Measurements from ENCODE around the gene LRIT1. TPM values are rescaled to one million over a fixed set of nuclear protein-coding genes. Genes with fewer than 3 reads are reported as not detected.

The LRIT1 gene
- total RNA-seq, 3 donors from 2014 or later, result not detected

- Histone ChIP-seq H3K9me3 (no peaks in the 10 kb centered on the region), H3K4me1 (ENCODE audit: low read depth) (no peaks in the 10 kb centered on the region), H3K36me3 (ENCODE audit: low read depth) (no peaks in the 10 kb centered on the region), H3K4me3 (no peak overlapping the region)
- DNase-seq (no peak), ATAC-seq (no peak)
- TF ChIP-seq CTCF (IDR thresholded peaks at IDR 0.05), result no peak
- intact Hi-C loops (cut with DNase I, micrococcal nuclease), result no loop called here
Observed at GRCh38 chr10:84235096-84235495, 6.2 kb downstream of the LRIT1 start.

DNA sequence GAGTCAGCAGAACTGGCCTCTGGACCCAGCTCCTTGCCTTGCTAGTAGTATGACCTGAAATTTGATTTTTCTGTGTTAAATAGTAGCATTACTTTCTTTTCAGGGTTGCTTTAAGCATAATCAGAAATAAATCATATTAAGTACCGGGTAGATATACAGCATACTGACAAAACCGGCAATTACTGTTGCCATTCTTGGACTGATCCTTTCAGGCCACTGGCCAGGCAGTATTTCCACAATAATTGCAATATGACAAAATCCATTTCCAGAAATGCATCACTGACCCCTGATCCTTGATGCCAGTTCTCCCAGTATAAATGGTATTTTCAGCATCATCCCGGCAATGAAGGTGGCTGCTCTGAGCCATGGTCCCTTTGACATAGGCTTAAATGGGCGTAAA is 6.9 kb downstream of the LRIT1 start:
- H3K36me3 ChIP-seq (ENCODE audit: low read depth), result no peaks in the 10 kb centered on the region
- TF ChIP-seq CTCF (IDR thresholded peaks at IDR 0.05), result no peak
- DNase-seq (no peak), ATAC-seq (no peak)
- intact Hi-C loops (cut with DNase I, micrococcal nuclease), result no loop called here
- H3K4me3 ChIP-seq, result no peak overlapping the region
- H3K9me3 ChIP-seq, result no peaks in the 10 kb centered on the region
- no peaks in the 10 kb centered on the region for H3K4me1 ChIP-seq (ENCODE audit: low read depth)

- no peaks in the 10 kb centered on the region for H3K4me1 ChIP-seq (ENCODE audit: low read depth)
- no peak for TF ChIP-seq CTCF (IDR thresholded peaks at IDR 0.05)
- no peaks in the 10 kb centered on the region for H3K9me3 ChIP-seq
- intact Hi-C loops (cut with DNase I, micrococcal nuclease), result no loop called here
- no peak overlapping the region for H3K4me3 ChIP-seq
- no peaks in the 10 kb centered on the region for H3K36me3 ChIP-seq (ENCODE audit: low read depth)
- ATAC-seq (no peak), DNase-seq (no peak)
Observed at GRCh38 chr10:84233940-84234339, 7.4 kb downstream of the LRIT1 start.

- intact Hi-C loops (cut with DNase I, micrococcal nuclease), result no loop called here
- ATAC-seq (no peak), DNase-seq (no peak)
- Histone ChIP-seq H3K4me3 (no peak overlapping the region), H3K9me3 (no peaks in the 10 kb centered on the region), H3K36me3 (ENCODE audit: low read depth) (no peaks in the 10 kb centered on the region), H3K4me1 (ENCODE audit: low read depth) (no peaks in the 10 kb centered on the region)
- TF ChIP-seq CTCF (IDR thresholded peaks at IDR 0.05), result no peak
Observed at GRCh38 chr10:84232376-84232775, 9.0 kb downstream of the LRIT1 start.

DNA sequence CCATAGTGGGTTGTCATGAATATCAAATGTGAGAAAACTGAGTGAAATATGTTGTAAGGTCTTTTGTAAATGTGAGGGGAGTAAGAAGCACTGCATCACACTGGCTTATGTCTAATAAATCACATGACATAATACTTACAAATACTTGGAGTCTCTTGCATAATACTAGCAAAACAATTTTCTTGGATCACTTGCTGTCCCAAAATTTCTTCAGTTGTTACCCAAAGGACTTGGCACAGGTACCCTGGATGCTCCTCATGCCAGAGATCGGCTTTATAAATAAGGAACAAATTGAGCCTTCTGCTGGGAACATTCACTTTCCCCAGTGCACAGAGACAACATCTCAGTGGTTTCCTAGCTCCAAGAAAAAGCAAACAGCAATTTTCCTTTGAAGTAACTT is 11.0 kb downstream of the LRIT1 start:
- Histone ChIP-seq H3K36me3 (ENCODE audit: low read depth) (no peaks in the 10 kb centered on the region), H3K4me3 (no peak overlapping the region), H3K9me3 (no peaks in the 10 kb centered on the region), H3K4me1 (ENCODE audit: low read depth) (no peaks in the 10 kb centered on the region)
- ATAC-seq, result no peak
- intact Hi-C loops (cut with DNase I, micrococcal nuclease), result no loop called here
- no peak for DNase-seq
- no peak for TF ChIP-seq CTCF (IDR thresholded peaks at IDR 0.05)

- no peak for TF ChIP-seq CTCF (IDR thresholded peaks at IDR 0.05)
- Histone ChIP-seq H3K36me3 (ENCODE audit: low read depth) (no peaks in the 10 kb centered on the region), H3K9me3 (no peaks in the 10 kb centered on the region), H3K4me1 (ENCODE audit: low read depth) (no peaks in the 10 kb centered on the region), H3K4me3 (no peak overlapping the region)
- DNase-seq (no peak), ATAC-seq (no peak)
- intact Hi-C loops (cut with DNase I, micrococcal nuclease), result no loop called here
Observed at GRCh38 chr10:84227810-84228209, 13.5 kb downstream of the LRIT1 start.
